ENCODE data around the gene SFXN3.

SFXN3 gene

DNA sequence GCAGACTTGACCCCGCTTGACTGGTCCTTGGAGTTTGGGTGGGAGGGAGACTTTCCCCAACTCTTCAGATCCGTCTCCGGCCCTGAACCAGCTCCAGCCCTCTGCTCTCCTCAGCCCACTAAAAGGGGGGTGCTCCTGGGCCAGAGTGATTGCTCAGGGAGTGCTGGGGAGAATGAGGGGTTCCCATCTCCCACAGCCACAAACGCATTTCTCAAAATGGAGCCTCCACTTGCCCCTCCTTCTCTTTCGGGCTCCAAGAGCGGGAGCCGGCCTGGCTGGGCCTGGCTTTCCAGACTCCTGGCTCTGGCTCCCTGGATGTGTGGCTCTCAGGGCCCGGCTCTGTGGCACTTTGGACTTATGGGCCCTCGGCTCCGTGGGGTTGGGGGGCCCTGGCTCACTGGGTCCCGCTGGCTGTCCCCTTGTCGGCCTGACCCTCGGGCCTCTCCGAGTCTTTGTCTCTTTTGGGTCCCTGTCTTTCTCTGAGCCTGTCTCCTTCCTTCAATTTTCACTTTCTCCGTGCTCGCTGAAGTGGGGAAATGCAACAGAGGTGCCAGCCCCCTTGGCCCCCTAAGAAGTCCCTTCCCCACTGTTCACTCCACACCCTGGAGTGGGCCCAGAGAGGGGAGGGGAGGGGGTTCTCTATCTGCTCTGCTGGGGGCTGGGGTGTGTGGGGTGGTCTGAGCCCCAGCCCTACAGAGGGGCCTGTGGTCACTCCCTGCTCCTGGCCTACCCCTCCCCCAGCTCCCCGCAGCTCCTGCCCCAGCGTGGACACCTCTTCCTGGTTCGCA, 30.7 kb upstream of the SFXN3 start:
- DNase-seq (ENCODE audit: low spot score): no peak

DNA sequence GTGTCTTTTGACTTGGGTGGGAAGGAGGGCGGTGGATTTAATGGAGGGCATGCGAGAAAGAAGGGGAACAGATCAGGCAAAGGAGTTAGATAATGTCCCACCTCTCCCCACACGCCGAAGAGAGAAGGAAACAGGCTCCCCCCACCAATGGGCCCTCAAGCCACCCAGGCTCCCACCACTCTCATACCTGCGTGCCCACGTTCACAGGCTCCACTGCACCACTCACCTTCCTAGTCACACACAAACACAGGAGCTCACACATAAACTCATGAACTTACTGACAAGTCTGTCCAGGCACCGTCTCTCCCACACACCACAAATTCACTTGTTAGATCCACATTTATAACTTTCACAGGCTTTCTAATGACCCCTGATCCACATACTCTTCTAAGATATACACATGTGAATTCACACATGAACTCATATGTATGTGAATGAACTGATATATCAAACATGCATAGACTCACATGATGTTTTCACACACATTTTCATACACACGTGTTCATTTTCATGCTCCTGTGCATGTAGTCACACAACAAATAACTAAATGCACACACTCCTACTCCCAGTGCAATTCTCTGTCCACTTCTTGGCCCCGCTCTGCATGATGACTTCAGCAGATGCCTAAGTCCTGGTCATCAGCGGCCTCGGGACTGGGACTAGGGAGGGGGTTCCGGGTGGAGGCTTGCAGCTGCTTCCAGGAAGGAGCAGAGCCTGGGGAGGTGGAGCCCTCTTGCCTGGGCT, 29.9 kb upstream of the SFXN3 start:
- peak; percentile 86 for DNase-seq (ENCODE audit: low spot score)

- no peak for DNase-seq (ENCODE audit: low spot score)
Measured at GRCh38 chr10:101001659-101002035, 29.4 kb upstream of the SFXN3 start.

DNA sequence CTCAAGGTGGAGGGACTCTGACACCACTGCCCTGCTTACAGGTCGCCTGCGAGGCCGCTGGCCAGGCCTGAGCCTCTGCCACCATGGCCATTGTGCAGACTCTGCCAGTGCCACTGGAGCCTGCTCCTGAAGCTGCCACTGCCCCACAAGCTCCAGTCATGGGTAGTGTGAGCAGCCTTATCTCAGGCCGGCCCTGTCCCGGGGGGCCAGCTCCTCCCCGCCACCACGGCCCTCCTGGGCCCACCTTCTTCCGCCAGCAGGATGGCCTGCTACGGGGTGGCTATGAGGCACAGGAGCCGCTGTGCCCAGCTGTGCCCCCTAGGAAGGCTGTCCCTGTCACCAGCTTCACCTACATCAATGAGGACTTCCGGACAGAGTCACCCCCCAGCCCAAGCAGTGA, 28.6 kb upstream of the SFXN3 start:
- DNase-seq (ENCODE audit: low spot score): no peak

DNA sequence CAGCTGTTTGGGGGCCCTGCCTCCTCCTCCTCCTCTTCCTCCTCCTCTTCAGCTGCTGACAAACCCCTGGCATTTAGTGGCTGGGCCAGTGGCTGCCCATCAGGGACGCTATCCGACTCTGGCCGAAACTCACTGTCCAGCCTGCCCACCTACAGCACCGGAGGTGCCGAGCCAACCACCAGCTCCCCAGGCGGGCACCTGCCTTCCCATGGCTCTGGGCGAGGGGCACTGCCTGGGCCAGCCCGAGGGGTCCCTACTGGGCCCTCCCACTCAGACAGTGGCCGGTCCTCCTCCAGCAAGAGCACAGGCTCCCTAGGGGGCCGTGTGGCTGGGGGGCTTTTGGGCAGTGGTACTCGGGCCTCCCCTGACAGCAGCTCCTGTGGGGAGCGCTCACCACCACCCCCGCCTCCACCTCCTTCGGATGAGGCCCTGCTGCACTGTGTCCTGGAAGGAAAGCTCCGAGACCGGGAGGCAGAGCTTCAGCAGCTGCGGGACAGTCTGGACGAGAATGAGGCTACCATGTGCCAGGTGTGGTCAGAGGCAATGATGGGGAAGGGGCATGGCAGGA, 27.3 kb upstream of the SFXN3 start:
- DNase-seq (ENCODE audit: low spot score): no peak

DNA sequence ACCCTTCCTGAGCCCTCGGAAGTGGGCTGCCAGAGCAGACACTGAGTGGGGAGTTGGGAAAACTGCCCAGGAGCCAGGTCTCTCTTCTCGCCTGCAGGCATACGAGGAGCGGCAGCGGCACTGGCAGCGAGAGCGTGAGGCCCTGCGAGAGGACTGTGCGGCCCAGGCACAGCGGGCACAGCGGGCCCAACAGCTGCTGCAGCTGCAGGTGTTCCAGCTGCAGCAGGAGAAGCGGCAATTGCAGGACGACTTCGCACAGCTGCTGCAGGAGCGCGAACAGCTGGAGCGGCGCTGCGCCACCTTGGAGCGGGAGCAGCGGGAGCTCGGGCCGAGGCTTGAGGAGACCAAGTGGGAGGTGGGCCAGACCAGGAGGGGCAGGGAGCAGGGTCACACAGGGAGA, 25.7 kb upstream of the SFXN3 start:
- DNase-seq (ENCODE audit: low spot score): no peak

GRCh38 chr10:101005869-101006567, 25.0 kb upstream of the SFXN3 start:
- DNase-seq (ENCODE audit: low spot score): no peak

- no peak for DNase-seq (ENCODE audit: low spot score)
Measured at GRCh38 chr10:101006593-101007098, 24.4 kb upstream of the SFXN3 start.

DNA sequence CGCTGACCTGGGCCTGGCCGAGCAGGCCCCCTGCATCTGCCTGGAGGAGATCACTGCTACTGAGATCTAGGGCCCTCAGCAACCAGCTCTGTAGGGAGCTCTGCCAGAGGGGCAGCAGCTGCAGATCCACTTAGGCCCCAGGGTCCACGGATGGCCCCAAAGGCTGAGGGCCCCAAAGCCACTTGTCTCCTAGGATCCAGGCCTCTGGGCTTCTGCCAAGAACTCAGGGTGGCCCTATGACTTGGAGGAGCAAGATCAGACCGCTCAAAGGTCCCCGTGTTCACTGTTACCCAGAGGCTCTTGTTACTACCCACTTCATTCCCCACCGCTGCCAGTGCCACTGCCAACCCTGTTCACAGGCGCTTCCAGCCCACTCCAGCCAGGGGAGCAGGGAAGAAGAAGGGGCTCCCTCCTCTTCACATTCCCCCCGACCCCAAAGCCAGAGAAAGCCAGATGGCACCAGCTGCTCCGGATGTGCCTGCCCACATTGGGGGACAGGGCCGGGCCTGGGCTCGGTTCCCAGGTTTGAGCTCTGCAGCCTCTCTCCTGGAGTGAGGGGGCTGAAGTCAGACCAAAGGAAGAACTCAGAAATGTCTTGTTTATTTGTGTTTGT, 23.8 kb upstream of the SFXN3 start:
- DNase-seq (ENCODE audit: low spot score): no peak

GRCh38 chr10:101007915-101008822, 22.9 kb upstream of the SFXN3 start:
- DNase-seq (ENCODE audit: low spot score): peak; percentile 71

GRCh38 chr10:101008823-101009423, 22.1 kb upstream of the SFXN3 start:
- DNase-seq (ENCODE audit: low spot score): peak; percentile 90

DNA sequence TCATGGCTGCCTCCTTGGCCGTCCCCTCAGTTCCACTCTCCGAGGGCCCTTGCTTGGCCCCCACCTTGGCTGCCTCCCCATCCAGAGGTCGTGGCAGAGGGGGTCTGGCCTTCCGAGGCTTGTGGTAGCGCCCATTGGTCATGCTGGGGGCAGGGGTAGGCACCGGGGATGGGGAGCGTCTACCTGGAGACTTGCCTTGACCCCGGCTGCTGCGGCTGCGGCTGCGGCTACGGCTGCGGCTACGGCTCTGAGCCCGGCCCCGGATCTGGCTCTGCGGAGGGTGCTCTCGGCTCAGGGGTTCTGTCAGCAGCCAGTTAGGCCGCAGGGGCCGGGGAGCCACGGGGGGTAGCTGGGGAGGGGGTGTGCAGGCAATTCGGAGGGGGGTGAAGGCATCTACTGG, 20.7 kb upstream of the SFXN3 start:
- no peak for DNase-seq (ENCODE audit: low spot score)

GRCh38 chr10:101011517-101012423, 19.3 kb upstream of the SFXN3 start:
- DNase-seq (ENCODE audit: low spot score): no peak

DNA sequence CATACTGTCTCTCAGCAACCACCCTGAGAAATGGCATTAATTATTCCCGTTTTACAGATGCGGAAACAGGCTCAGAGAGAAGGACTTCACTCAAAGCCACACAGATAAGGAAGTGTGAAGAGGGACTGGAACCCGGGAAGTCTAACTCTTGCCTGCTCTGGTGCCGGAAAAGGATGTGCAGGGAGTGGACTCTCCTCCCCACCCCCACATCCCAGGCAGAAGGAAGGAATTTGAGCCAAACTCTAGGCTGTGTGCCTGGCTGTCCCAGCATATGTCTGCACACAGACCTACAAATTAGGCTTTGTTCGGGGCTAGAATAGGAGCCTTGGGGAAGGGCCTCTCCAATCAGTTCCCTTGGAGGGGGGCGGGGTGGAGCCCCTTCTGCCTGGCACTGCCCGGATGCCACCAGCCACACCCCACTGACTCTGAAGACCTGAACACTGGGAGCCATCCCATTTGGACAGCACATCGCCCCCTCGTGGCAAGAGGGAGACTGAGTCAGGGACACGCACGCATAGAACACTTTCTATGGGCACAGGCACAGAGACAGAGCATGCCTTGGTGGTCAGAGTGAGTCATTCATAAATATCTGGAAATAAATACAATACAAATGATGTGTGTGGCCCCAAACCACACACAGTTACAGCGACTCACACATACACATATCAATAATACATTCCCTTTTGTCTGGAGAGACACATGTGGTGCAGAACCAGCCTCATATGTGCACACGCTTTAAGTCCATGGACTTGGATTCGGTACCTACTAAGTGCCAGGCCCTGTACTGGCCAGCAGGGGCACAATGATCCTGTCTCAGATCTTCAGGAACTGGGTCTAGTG, 18.3 kb upstream of the SFXN3 start:
- DNase-seq (ENCODE audit: low spot score): peak; percentile 97

- DNase-seq (ENCODE audit: low spot score): no peak
Measured at GRCh38 chr10:101013365-101013825, 17.6 kb upstream of the SFXN3 start.

- peak; percentile 78 for DNase-seq (ENCODE audit: low spot score)
Measured at GRCh38 chr10:101014230-101014884, 16.7 kb upstream of the SFXN3 start.

- DNase-seq (ENCODE audit: low spot score): peak; percentile 69
Measured at GRCh38 chr10:101014966-101015581, 16.0 kb upstream of the SFXN3 start.
